NCI-H146 treated with DMSO at 0.1 percent for 48 hours (cell line): ENCODE measurements around the gene SYT13.

Experiments used
- DNase-seq: peaks from one replicate; lab custom pipeline; 2025; ENCODE audit not compliant: unreplicated experiment; lab: John Stamatoyannopoulos, UW

SYT13 gene, protein sequence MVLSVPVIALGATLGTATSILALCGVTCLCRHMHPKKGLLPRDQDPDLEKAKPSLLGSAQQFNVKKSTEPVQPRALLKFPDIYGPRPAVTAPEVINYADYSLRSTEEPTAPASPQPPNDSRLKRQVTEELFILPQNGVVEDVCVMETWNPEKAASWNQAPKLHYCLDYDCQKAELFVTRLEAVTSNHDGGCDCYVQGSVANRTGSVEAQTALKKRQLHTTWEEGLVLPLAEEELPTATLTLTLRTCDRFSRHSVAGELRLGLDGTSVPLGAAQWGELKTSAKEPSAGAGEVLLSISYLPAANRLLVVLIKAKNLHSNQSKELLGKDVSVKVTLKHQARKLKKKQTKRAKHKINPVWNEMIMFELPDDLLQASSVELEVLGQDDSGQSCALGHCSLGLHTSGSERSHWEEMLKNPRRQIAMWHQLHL

DNA sequence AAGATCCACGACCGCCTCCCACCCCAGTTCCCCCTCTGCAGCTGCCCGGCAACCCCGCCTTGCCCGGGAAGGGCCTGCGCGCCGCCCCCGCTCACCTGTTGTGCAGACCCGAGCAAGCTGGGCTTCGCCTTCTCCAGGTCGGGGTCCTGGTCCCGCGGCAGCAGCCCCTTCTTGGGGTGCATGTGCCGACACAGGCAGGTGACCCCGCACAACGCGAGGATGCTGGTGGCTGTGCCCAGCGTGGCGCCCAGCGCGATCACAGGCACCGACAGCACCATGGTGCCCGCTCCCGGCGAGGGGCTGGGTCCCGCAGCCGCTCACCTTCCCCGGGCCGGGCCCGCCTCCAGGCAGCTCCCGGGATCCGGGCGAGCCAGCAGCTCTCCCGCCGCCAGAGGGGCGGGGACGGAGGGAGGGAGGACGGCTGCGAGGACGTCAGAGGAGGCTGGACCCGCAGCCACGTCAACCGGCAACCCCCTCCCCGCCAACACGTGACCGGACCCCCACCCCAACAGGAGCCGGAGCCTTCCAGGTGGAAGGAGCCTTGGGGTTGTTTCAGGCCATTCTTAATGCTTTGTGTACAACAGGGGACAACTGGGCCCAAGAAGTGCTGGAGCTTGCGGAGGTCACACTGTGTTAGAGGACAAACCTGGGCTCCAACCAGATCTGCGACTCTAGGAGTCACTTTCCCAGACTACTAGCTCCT, at the start of gene SYT13:
SYT13 (minus strand) TSS at position 412 of the 703 bp plus-strand sequence; CDS start at position 278, 134 bp downstream.
- no peak for DNase-seq

DNA sequence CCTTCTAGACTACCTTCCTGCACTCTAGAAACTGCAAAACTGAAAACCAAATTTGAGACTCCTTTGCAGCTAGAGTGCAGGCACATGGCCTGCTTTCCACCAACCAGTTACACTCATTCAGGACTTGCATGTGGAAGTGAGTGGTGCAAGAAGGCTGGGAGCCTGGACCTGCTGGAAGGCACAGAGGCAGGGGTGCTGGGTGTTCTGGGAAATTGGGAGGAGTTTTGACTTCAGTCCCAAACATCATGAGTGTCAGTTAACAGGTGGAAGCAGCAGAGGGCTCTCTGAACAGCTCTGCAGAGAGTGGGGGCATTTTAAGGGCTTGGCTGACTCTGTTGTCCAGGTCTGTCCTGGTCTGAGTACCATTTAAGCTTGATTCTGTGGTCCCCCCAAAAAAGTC, 49.3 kb upstream of the SYT13 start:
- no peak for DNase-seq

DNA sequence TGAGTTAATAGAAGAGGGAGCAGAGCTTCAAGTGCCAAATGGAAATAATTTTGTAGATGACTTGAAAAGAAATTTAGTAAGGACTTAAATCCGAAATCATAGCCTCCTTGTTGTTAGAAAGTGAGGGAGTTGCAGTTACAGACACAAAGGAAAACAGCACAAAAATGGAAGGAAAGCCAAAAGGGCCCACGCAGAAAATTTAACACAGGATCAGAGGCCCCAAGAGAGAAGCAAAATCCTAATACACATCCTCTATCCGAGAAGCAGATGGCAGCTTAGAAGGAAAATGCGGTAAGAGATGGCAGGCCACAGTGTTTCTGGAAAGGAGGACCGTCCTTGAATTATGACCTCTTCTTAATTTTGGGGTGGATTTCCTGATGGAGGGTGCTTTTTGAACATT, 48.7 kb upstream of the SYT13 start:
- no peak for DNase-seq

DNA sequence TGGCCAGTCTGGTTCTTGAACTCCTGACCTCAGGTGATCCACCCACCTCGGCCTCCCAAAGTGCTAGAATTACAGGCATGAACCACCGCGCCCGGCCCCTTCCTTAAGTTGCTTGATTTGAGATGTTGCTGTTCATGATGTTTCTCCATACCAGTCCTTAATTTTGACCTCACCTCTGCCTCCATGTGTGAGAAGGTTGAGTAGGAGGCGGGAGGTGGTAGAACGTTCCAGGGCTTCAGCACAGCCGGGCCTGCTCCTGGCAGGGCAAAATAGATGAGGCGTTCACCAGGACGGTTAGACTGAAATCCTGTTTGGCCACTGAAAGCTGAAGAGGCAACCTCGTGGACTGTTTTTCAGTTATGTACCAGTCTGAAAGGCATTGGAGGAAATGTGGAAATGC, 48.3 kb upstream of the SYT13 start:
- no peak for DNase-seq

DNA sequence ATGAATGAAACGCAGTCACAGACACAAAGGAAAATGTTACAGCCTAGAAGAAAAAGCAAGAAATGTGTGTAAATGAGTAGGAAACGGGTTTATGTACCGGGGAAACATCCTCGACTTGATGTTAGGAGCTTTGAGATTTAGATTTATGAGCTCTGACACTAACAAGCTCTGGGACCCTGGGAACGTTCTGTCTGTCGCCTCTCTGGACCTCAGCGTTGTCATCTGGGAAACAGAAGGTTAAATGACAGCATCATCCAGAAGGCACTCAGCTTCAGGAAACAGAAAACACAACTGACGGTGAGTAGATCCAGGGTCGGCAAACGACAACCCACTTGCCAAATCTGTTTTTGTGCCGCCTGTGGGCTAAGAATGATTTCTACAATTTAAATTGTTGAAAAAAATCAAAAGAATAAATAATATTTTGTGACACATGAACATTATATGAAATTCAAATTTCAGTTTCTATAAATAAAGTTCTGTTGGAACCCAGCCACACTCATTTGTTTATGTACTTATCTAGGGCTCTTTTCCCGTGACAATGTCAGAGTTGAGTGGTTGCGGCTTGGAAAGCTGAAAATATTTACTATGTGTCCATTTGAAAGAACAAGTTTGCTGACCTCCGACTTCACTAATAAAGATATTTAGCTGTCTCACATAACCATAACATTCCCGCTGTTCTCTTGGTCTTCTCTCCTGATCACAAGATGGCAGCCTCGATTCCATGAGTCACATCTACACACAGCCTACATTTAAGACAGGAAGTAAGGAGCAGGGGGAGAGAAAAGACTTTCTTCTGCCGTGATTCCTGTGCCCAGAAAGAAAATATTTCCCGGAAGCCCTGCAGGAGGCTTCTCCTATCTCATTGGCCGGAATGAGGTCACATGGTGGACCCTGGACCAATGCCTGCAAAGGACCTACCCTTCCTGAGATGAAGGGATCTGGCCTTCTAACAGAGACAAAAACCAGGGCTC, 47.1 kb upstream of the SYT13 start:
- DNase-seq: no peak

DNA sequence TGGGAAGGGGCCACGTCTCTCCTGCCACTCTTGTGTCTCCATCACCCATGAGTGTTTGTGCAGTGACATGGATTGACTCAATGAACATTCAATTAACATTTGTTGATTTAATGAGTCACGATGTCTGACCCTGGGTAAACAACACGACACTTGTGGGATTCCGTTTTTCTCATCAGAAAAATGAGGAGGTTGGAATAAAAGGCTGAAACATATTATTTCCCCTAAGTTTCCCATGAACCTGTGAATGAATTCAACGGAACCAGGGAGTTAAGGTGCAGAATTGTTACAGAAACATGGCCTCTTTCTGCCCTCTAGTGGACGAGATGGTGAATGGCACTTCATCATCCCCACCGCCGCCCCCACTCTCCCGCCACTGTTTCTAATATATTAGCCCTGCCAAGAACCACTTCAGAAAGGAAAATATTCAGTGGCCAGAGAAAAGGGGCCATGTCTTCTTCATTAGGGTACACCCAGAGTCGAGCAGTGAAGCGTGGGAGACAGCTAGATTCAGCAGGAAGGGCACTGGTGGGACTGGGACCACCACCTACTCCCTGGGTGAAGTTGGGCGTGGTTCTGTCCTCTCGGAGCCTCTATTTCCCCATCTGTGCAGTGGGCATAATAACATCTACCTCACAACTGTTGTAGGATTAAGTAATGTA, 46.3 kb upstream of the SYT13 start:
- no peak for DNase-seq

DNA sequence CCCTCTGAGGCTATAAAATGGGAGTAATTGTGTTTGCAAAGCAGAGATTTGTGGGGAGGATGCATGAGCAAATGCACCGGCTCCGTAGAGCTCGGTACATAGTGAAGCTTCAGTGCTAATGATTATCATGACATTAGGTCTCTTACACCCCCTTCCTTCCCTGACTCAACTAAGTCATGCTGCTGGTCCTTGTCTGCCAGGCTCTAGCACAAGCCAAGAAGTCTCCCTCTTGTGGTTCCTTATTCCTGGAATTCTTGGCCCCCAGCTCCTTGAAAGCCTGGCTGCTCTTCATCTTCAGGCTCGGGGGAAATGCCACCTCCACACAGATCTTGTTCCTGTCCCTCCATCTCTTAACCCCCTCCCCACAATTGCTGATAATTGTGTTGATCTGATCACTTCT, 45.7 kb upstream of the SYT13 start:
- DNase-seq: no peak

DNA sequence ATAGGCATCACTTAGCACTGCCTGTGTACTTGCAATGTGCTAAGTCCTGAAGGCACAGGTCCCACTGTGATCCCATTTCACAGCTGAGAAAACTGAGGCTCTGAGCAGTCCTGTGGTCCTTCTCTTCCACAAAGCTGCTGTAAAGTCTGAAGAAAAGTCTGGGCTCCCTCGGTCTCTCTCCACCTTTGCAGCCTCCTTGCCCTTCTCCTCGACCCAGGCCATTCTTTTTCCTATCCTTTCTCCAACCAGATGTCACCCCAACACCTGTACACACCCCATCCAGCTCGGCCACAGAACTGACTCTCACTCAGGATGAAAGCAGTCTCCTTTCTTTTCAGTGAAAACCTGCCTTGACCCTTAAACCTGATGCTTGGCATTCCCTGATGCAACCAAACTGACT, 42.6 kb upstream of the SYT13 start:
- DNase-seq: no peak

DNA sequence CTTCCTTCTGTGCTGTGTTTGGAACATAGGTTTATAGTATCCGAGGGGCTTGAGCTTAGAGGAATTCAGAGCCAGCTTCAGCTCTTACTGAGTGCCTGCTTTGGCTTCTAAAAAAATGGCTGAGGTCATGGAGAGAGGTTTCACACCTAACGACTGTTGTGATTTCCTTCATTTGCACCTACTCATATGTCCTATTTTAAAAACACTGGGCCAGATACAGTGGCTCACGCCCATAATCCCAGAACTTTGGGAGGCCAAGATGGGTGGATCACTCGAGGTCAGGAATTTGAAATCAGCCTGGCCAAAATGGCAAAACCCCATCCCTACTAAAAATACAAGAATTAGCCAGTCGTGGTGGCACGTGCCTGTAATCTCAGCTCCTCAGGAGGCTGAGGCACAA, 38.3 kb upstream of the SYT13 start:
- DNase-seq: no peak

DNA sequence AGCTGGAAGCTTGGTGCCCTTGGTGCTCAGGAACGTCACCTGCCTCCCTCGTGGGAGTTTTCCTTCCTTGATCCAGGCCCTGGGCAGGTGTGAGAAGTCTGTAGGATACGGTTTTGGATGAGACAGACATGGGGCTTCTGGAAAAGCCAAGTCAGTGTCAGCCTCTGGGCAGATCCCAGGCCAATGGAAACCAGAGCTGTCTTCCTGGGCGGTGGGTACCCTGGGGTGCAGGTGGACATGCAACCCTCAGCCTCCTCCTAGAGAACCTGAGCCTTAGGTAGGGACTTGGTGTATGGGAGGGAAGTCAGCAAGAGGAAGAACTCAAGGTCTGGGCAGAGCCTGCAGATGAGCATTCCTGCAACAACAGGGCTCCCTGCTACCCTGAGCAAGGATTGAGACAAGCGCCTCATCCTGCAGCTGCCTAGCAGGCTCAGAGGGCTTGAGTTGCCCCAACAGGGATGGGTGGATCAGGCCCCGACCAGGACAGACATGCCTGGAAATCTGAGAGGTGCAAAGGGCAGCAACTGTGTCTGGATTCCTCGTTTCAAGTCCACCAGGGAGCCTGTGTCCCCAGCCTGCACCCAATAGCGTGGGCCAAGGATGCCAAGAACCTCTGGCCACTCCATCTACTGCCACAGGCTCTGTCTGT, 37.6 kb upstream of the SYT13 start:
- no peak for DNase-seq

DNA sequence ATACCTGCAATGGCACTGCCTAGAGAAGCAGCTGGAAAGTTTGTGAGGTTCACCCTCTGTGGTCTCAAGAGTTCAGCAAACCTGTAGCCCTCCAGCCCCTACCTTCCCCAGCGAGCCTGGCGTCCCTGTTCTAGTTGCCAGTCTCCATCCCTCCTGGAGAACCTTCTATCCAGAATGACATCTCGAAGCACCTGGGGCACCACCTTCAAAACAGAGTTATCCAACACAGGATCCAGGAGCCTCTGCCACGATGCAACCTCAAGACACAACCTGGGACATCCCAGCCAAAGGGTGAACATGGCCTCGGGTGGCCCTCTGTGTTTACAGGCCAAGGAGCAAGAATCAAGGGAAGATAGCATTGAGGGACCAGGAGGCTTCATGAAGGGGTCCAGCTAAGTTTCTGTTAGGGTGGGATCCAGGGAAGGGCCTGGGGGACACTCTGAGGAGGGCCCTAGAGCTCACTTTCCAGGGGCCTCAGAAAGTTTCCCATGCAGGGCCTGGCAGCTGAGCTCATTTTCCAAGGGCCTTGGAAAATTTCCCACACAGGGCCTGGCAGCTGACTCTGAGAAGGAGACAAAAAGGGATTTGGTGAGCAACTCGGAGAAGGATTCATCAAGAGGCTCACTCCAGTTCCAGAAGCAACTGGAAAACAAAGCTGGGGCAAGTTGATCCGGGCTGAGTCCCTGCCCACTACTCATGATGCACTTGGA, 36.9 kb upstream of the SYT13 start:
- no peak for DNase-seq

DNA sequence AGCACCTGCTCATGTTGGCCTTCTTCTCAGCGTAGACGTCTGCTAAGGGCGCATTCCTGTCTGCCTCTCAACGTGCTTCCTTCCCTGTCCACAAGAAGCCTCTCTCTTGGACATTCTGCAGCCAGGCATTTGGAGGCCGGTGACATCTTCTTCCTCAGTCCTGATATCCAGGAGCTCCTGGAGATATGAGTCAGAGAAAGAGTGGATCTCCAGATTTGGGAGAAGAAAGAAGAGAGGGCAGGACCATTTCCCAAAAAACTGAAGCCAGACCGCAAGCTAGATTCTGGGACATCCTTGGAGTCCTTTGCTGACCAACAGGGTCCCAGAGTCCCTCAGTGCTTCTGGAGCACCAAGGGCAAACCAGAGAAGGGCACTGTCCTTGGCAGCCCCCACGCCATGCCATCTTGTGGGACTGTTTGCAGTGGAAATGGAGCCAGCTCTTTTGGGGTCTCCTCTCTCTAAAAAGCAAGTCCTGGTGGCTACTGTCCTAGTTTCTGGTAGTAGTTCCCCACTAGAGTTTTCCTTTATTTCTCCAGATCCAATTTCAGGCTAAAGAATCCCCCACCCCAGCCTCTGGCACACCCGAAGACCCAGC, 36.1 kb upstream of the SYT13 start:
- no peak for DNase-seq

DNA sequence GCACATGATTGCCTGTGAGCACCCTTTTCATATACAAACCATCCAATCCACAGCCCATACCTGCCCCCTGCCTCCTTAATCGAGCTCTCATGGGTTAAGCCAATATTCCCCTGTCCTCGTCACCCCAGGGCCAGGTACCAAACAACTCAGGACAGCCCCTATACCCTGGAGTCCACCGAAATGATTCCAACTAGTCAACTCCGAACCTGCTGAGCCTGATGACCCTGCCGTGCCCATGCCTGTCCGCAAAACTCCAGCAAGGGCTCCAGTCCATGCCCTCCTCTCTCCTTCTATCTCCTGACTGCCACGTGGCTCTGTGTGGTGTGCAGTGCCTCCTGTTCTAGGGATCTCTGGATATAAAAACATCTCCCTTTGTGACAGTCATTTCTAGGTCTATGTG, 35.5 kb upstream of the SYT13 start:
- DNase-seq: no peak

DNA sequence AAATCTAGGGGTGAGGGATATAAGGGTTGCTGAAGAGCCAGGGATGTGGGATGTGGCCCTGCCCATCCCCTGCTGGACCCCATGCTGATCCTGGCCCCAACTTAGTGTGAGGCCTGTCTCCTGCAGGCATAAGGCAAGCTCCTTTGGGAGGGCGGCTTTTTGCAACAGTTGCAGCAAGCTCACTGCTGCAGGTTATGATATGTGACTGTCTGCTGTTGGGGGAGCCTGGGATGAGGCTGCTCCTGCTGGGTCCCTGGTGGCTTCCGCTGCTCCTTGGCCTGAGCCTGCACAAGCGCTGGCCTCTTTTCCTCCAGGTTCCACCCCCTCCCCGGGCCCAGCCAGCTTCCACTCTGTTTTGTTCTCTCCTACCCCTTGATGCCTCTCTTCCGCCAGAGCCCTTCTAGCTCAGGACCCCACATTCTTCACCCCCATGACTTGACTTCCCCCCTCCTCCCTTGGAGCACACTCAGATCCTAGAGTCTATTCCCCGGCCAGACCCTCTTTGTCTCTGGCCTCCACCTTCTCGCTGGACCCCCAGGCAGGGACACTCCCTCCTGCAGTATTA, 35.0 kb upstream of the SYT13 start:
- DNase-seq: no peak

DNA sequence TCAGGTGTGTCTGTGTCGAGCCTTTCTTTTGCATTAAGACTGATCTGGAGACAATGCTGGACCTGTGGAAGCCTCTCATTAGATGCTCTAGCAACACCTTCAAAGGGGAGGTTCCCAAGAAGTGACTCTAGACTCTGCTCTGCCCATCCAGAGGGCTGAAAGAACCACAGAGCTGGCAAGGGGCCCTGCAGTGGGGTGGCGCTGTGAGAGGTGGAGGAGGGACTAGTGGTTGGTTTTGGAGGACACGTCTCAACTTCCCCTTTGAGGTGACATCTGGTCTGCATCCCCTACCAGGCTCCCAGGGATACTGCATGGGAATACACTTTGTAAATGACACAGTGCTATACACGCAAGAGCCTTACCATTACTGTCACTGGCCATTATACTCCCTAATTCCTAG, 34.2 kb upstream of the SYT13 start:
- DNase-seq: no peak

DNA sequence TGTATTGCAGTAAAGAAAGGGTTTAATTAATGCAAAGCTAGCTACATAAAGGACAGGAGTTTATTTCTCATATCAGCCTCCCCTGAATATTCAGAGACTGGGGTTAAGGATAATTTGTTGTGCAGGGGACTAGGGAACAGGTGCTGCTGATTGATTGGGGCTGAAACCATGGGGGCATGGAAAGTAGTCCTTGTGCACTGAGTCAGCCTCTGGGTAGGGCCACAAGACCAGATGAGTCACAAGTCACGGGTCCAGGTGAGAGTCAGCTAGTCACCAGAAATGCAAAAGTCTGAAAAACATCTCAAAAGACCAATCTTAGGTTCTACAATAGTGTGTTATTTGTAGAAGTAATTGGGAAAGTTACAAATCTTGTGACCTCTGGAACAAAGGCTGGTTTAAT, 32.9 kb upstream of the SYT13 start:
- no peak for DNase-seq

DNA sequence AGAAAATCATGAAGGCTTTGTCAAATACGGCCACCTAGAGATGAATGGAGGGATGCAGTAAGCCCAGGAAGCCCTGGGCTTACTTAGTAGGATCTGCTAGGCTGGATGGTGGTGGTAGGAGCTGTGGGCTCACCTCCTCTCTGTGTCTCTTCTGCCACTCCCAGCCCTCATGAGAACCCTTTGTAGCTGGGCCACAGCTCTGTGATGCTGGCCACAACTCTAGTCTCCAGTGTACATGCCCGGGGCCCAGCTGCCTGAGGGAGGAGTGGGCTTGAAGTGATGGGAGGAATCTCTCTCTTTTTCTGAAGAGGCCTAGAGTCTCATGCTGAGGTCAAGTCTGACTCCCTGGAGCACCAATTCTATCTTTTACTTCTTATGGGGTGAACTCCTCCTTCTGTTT, 32.4 kb upstream of the SYT13 start:
- no peak for DNase-seq

DNA sequence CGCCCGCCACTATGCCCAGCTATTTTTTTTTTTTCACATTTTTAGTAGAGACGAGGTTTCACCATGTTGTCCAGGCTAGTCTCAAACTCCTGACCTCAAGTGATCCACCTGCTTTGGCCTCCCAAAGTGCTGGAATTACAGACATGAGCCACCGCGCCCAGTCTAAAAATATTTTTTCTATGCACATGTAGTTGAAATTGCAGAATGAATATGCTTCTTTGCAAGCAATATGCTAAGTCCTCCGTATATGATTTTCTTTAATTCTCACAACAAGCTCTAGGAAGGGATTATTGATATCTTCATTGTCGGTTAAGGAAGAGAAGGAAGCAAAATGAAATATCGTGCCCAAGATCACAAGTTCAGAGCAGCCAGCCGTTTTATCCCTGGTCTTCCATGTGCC, 30.1 kb upstream of the SYT13 start:
- DNase-seq: no peak

DNA sequence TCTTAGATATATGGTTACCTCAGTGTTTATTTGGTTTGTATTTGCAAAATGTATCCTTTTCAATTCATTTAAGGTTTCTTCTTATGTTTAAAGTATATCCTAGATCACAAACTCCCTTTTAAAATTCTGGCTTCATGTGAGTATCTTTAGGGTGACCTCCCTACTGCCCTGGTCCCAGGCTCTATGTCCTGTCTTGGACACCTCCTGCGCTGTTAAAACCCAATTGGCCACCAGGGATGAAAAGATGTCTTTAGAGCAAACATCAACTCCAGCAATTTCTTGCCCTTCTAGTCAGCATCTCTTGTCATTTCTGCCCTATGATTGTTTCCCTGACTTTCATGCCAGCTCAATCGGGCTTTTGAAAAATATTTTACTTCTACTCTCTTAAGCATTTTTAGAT, 28.8 kb upstream of the SYT13 start:
- DNase-seq: no peak
